ENCODE data around the gene HCN2. TPM values are rescaled to one million over a fixed set of nuclear protein-coding genes. Genes with fewer than 3 reads are reported as not detected.

Gene HCN2
- total RNA-seq, 6 donors from 2014 or later, result 0.46 to 0.47 (median 0.46) TPM; not detected in 3

GRCh38 chr19:648904-649801 lies 59.5 kb downstream of the HCN2 start:
- peak in 1 of 2 donors; percentile 80 for DNase-seq
- H3K9me3 ChIP-seq, result no peaks in the 10 kb centered on the region
- no peaks in the 10 kb centered on the region for H3K27me3 ChIP-seq
- peaks cover 29 to 96% (median 85%) of the 10 kb centered on the region in 4 donors for H3K36me3 ChIP-seq
- ATAC-seq (ENCODE audit: low FRiP score in 2 of 2), result no peak
- no peak overlapping the region for H3K27ac ChIP-seq
- no peaks in the 10 kb centered on the region for H3K4me1 ChIP-seq
- no peak for TF ChIP-seq POLR2AphosphoS5 (IDR thresholded peaks at IDR 0.05)
- TF ChIP-seq CTCF (IDR thresholded peaks at IDR 0.05), result no peak
- no peak for TF ChIP-seq EP300 (IDR thresholded peaks at IDR 0.05)
- no peak for TF ChIP-seq POLR2A (IDR thresholded peaks at IDR 0.05)
- no peak overlapping the region for H3K4me3 ChIP-seq
- WGBS, 2 donors, result 90 to 96% methylated on average over 35 to 40 of the region's 53 CpGs

DNA sequence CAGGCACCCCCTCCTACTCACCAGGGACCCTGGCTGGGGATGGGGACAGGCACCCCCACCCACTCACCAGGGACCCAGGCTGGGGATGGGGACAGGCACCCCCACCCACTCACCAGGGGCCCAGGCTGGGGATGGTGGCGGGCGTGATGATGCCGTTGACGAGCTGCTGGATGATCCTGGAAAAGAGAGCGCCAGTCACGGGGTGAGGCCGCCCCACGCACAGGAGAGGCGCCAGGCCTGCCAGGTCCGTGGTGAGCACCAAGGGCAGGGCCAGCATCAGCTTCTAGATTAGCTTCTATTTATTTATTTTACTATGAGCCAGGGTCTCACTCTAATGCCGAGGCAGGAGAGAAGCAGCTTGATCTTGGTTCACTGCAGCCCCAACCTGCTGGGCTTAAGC lies 60.4 kb downstream of the HCN2 start:
- H3K36me3 ChIP-seq, result peaks cover 29 to 93% (median 78%) of the 10 kb centered on the region in 4 donors
- ATAC-seq (ENCODE audit: low FRiP score in 2 of 2), result no peak
- no peak overlapping the region for H3K27ac ChIP-seq
- 91 to 94% methylated on average over 10 to 11 of the region's 11 CpGs for WGBS, 2 donors
- no peaks in the 10 kb centered on the region for H3K27me3 ChIP-seq
- H3K9me3 ChIP-seq, result no peaks in the 10 kb centered on the region
- H3K4me3 ChIP-seq, result no peak overlapping the region
- DNase-seq, result peak in 1 of 2 donors; percentile 55
- no peaks in the 10 kb centered on the region for H3K4me1 ChIP-seq
- TF ChIP-seq EP300 (IDR thresholded peaks at IDR 0.05), result no peak
- no peak for TF ChIP-seq CTCF (IDR thresholded peaks at IDR 0.05)
- no peak for TF ChIP-seq POLR2AphosphoS5 (IDR thresholded peaks at IDR 0.05)
- no peak for TF ChIP-seq POLR2A (IDR thresholded peaks at IDR 0.05)

DNA sequence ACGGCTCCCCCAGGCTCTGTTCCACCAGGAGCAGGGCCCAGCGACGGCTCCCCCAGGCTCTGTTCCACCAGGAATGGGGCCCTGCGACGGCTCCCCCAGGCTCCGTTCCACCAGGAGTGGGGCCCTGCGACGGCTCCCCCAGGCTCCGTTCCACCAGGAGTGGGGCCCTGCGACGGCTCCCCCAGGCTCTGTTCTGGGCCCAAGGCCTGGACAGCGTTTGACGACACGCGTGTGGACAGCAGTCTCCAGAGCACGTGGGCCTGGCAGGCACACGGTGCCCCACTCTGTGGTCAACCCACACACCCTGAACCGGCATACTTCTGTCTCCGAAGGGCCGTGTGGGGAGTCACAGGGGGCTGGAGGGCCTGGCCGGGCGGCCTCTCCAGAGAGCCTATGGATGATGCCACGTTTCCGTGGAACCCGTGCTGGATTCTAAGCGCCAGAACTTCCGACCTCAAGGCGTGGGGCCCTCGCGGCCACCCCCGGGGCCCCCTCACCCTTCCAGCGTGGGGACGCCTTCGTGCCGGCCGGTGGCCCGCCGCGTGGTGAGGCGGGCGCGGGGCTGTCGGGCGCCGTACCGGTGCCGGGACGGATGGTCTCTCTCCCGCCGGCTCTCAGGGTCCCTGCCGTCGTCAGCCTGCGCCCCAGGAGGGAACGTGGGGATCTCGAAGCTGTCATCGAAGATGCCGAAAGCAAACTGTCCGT lies 61.6 kb downstream of the HCN2 start:
- peak in 1 of 2 donors; percentile 77 for DNase-seq
- Histone ChIP-seq H3K27me3 (no peaks in the 10 kb centered on the region), H3K9me3 (no peaks in the 10 kb centered on the region), H3K4me3 (no peak overlapping the region), H3K27ac (no peak overlapping the region), H3K36me3 (peaks cover 29 to 85% (median 70%) of the 10 kb centered on the region in 4 donors), H3K4me1 (peaks cover 0 to 7% (median 0%) of the 10 kb centered on the region in 4 donors)
- TF ChIP-seq POLR2AphosphoS5 (IDR thresholded peaks at IDR 0.05), result no peak
- no peak for TF ChIP-seq POLR2A (IDR thresholded peaks at IDR 0.05)
- no peak for TF ChIP-seq CTCF (IDR thresholded peaks at IDR 0.05)
- TF ChIP-seq EP300 (IDR thresholded peaks at IDR 0.05), result no peak
- 97% methylated on average over 20 to 54 of the region's 58 CpGs for WGBS, 2 donors
- ATAC-seq (ENCODE audit: low FRiP score in 2 of 2), result no peak

DNA sequence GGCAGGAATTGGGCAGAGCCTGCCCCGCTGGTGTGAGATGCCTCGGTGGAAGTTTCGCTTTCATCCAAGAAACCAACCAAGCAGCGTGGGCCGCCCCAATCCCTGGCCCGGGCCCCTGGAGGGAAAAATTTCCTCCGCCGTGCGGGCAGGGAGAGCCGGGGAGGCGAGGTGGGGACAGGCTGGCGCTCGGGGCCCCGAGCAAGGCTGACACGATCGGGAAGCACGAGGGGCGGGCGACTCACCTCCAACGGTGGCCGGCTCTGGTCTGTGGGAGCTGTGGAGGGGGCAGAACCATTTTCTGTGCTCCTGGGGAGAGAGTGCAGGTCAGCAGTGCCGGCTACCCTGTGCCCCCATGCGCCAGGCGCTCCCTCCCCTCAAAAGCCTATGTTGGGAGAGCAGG lies 62.3 kb downstream of the HCN2 start:
- peaks cover 26 to 82% (median 63%) of the 10 kb centered on the region in 4 donors for H3K36me3 ChIP-seq

More for the DNA sequence above, 62.3 kb downstream of the HCN2 start:
- H3K4me1 ChIP-seq, result peaks cover 0 to 14% (median 0%) of the 10 kb centered on the region in 4 donors
- ATAC-seq (ENCODE audit: low FRiP score in 2 of 2) (no peak), DNase-seq (peak in 1 of 2 donors; percentile 70)
- H3K27me3 ChIP-seq, result no peaks in the 10 kb centered on the region
- no peak for TF ChIP-seq EP300 (IDR thresholded peaks at IDR 0.05)
- TF ChIP-seq CTCF (IDR thresholded peaks at IDR 0.05), result no peak
- TF ChIP-seq POLR2AphosphoS5 (IDR thresholded peaks at IDR 0.05), result no peak
- no peak for TF ChIP-seq POLR2A (IDR thresholded peaks at IDR 0.05)
- no peak overlapping the region for H3K27ac ChIP-seq
- H3K9me3 ChIP-seq, result no peaks in the 10 kb centered on the region
- WGBS, 2 donors, result 87% methylated on average over 20 to 22 of the region's 24 CpGs
- no peak overlapping the region for H3K4me3 ChIP-seq

Data from upper lobe of left lung (tissue), 6 donors.